ENCODE data around the gene PHF1. TPM values are rescaled to one million over a fixed set of nuclear protein-coding genes. Genes with fewer than 3 reads are reported as not detected.
"Not testable (repeated sequence)": the region's sequence is repeated elsewhere in the genome, so short reads cannot be mapped to it uniquely, and the experiment has no call there.

Gene PHF1
- total RNA-seq, 2 donors from 2014 or later, result 27.5 to 156 TPM

DNA sequence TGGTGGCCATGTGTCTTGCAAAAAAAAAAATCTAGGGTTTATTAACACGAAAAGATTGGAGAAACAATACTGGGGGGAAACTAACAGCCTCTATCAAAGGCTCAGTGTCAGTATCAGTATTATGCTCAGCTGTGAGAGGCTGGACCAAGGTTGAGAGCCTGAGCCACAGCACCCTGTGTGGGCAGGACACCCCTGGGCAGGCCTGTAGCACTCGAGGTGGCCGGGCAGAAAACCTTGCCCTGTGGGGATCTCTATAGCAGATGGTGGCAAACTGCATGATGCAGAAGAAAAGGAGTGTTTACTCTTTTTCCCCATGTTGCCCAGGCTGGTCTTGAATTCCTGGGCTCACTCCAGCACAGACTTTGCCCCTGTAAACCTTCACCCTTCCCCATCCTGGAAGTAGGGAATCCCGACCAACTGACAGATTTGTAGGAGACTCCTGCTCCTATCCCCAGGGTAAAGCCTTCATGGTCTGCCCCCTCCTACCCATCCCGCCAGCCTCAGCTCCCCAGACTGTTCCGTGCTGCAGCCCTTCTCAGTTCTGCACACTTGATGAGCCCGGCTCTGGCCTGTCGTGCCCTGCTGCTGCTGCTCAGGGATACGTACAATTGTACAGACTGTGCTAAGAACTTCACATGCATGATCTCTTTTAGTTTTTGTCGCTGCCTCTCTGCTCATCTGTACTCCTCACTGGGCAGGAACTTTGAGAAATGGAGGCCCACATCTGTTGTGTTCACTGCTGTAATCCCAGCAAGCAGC lies 27.2 kb upstream of the PHF1 start:
- ATAC-seq, result no peak
- no peak overlapping the region for H3K27ac Mint-ChIP-seq
- H3K9me3 Mint-ChIP-seq, result no peaks in the 10 kb centered on the region
- DNase-seq (ENCODE audit: low spot score in 2 of 2), result no peak
- H3K36me3 Mint-ChIP-seq, result no peaks in the 10 kb centered on the region

GRCh38 chr6:33384581-33385020 lies 26.2 kb upstream of the PHF1 start:
- H3K27ac Mint-ChIP-seq, result no peak overlapping the region
- H3K9me3 Mint-ChIP-seq, result no peaks in the 10 kb centered on the region
- no peaks in the 10 kb centered on the region for H3K36me3 Mint-ChIP-seq
- no peak for DNase-seq (ENCODE audit: low spot score in 2 of 2)
- no peak for ATAC-seq

DNA sequence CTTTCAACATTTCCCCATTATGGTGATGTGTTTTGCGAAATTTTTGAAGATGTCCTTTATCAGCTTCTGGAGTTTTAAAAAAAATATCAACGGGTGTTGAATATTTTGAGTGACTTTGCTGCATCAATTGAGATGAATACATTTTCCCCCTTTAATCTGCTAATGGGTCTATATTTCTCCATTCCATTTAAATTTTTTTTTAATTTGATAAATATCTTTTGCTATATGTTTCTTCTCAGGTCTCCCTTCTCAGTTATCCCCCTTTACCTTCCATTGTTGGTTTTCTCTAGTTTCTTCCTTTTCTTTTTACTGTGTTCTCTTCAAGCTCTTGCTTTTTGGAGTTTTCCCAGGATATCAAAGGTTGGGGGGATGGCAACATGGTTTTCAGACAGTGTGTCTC lies 20.6 kb upstream of the PHF1 start:
- Mint-ChIP-seq H3K27ac (peak overlapping the region; percentile 95 to 99), H3K9me3 (no peaks in the 10 kb centered on the region), H3K36me3 (peaks cover 19 to 20% of the 10 kb centered on the region in 2 donors)
- DNase-seq (ENCODE audit: low spot score in 2 of 2), result no peak
- ATAC-seq, result no peak

- no peak for ATAC-seq
- DNase-seq (ENCODE audit: low spot score in 2 of 2), result no peak
- no peaks in the 10 kb centered on the region for H3K9me3 Mint-ChIP-seq
- peak overlapping the region; percentile 95 to 99 for H3K27ac Mint-ChIP-seq
- H3K36me3 Mint-ChIP-seq, result peaks cover 19 to 22% of the 10 kb centered on the region in 2 donors
Measured at GRCh38 chr6:33390767-33391277, 20.0 kb upstream of the PHF1 start.

- H3K9me3 Mint-ChIP-seq, result no peaks in the 10 kb centered on the region
- DNase-seq (ENCODE audit: low spot score in 2 of 2) (peak; percentile 99 to 100), ATAC-seq (peak; percentile 87 to 92)
- H3K36me3 Mint-ChIP-seq, result peaks cover 19 to 27% of the 10 kb centered on the region in 2 donors
- H3K27ac Mint-ChIP-seq, result peak within 1 kb of the TSS; percentile 95 to 99
Measured at GRCh38 chr6:33391278-33391921, 19.4 kb upstream of the PHF1 start, which contains the start of gene KIFC1. KIFC1 (plus strand) TSS chr6:33391823; CDS start chr6:33391986, 163 bp downstream.

DNA sequence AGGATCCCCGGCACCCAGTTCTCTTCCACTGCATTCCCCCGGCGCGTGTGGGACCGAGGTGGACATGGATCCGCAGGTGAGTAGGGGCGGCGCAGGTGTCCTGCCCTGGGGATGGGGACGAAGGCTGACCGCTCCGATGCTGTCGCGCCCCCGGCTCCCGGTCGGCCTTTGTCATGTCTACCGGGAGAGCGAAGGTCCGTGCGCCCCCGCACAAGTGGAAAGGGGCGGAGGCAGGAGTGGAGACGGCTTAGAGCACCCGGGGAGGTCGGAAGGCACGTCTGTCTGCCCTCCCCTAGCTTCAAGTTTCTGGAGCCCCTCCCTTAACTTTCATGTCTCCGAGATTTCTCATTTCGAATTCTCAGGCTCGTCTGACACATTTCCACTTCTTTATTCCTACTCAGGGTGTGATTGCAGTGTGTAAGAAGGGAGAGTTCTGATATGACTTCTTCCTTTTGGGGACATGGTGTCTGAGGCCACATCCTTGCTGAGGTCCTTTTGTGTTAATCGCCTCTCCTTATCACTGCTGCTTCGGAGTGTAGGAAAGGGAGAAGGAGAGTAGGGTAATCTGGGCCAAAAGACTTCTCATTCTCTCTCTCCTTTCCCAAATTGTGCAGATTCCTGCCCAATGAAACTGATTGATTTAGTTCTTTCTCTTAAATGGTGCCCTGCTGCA lies 18.8 kb upstream of the PHF1 start:
- H3K36me3 Mint-ChIP-seq, result peaks cover 19 to 27% of the 10 kb centered on the region in 2 donors
- ATAC-seq (peak; percentile 62 to 75), DNase-seq (ENCODE audit: low spot score in 2 of 2) (peak in 1 of 2 donors; percentile 74)
- H3K27ac Mint-ChIP-seq, result peak overlapping the region; percentile 95 to 99
- no peaks in the 10 kb centered on the region for H3K9me3 Mint-ChIP-seq

DNA sequence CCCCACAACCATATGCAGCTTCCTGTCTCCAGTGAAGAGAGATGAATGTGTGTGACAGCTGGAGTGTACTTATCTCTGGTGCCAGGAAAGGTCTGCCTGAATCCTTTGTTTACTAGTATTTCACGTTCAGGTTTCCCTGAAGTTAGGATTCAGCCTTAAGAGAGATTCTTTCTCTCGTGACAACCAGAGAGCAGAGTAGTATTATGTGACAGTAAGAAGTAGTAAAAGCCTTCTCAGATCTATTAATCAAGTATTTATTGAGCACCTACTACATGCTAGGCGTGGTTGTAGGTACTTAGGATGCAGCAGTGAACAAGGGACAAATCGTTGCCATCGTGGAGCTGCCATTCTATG lies 18.2 kb upstream of the PHF1 start:
- DNase-seq (ENCODE audit: low spot score in 2 of 2) (no peak), ATAC-seq (no peak)
- Mint-ChIP-seq H3K9me3 (no peaks in the 10 kb centered on the region), H3K36me3 (peaks cover 22 to 30% of the 10 kb centered on the region in 2 donors), H3K27ac (peak overlapping the region; percentile 95 to 99)

DNA sequence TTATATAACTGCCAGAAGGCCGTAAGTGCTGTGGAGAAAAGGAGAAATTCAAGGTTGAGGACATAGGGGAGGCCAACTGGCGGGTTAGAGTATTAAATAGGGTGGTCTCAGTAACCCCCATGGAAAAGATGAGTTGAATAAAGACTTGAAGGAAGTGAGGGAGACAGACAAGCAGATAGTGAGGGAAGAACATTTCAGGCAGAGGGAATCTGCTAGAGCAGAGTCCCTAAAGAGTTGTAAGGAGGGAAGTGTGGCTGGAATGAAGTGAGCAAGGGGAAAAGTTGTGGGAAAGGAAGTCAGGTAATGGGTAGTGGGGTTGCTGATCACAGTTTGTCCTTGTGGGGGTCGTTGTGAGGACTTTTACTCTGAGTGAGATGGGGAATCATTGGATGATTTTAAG lies 17.8 kb upstream of the PHF1 start:
- ATAC-seq, result no peak

GRCh38 chr6:33397541-33397940 lies 13.3 kb upstream of the PHF1 start:
- no peak for ATAC-seq
- H3K9me3 Mint-ChIP-seq, result no peaks in the 10 kb centered on the region
- peaks cover 27 to 40% of the 10 kb centered on the region in 2 donors for H3K36me3 Mint-ChIP-seq
- no peak overlapping the region for H3K27ac Mint-ChIP-seq
- DNase-seq (ENCODE audit: low spot score in 2 of 2), result no peak

More for the DNA sequence above, 17.8 kb upstream of the PHF1 start:
- Mint-ChIP-seq H3K27ac (peak overlapping the region; percentile 95 to 99), H3K9me3 (no peaks in the 10 kb centered on the region), H3K36me3 (peaks cover 26 to 35% of the 10 kb centered on the region in 2 donors)
- DNase-seq (ENCODE audit: low spot score in 2 of 2), result no peak

DNA sequence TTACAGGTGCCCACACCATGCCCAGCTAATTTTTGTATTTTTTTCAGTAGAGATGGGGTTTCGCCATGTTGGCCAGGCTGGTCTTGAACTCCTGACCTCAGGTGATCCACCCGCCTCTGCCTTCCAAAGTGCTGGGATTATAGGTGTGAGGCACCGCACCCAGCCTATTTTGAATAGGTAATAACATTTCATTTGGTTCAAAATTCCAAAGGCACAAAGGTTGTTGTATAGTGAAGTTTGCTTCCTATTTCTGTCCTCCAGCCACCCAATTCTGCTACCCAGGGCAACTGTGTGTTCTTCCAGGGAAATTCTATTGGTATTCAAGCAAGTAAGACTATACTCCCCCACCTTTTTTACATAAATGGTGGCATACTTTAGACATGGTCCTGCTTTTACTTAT lies 12.2 kb upstream of the PHF1 start:
- H3K36me3 Mint-ChIP-seq, result peaks cover 26 to 34% of the 10 kb centered on the region in 2 donors
- H3K9me3 Mint-ChIP-seq, result not testable (repeated sequence)

GRCh38 chr6:33399881-33400280 lies 10.9 kb upstream of the PHF1 start:
- not testable (repeated sequence) for H3K27ac Mint-ChIP-seq
- peaks cover 31 to 40% of the 10 kb centered on the region in 2 donors for H3K36me3 Mint-ChIP-seq

More for the DNA sequence above, 12.2 kb upstream of the PHF1 start:
- DNase-seq (ENCODE audit: low spot score in 2 of 2); ATAC-seq: not testable (repeated sequence)
- peak overlapping the region in 1 of 2 donors; percentile 29 for H3K27ac Mint-ChIP-seq

DNA sequence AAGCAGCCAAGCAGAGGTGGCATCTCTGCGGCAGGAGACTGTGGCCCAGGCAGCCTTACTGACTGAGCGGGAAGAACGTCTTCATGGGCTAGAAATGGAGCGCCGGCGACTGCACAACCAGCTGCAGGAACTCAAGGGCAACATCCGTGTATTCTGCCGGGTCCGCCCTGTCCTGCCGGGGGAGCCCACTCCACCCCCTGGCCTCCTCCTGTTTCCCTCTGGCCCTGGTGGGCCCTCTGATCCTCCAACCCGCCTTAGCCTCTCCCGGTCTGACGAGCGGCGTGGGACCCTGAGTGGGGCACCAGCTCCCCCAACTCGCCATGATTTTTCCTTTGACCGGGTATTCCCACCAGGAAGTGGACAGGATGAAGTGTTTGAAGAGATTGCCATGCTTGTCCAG lies 5.9 kb upstream of the PHF1 start:
- peaks cover 42 to 58% of the 10 kb centered on the region in 2 donors for H3K36me3 Mint-ChIP-seq
- DNase-seq (ENCODE audit: low spot score in 2 of 2), result no peak
- H3K27ac Mint-ChIP-seq, result no peak overlapping the region
- H3K9me3 Mint-ChIP-seq, result no peaks in the 10 kb centered on the region
- no peak for ATAC-seq

More at GRCh38 chr6:33399881-33400280, 10.9 kb upstream of the PHF1 start:
- H3K9me3 Mint-ChIP-seq; DNase-seq (ENCODE audit: low spot score in 2 of 2); ATAC-seq: not testable (repeated sequence)

DNA sequence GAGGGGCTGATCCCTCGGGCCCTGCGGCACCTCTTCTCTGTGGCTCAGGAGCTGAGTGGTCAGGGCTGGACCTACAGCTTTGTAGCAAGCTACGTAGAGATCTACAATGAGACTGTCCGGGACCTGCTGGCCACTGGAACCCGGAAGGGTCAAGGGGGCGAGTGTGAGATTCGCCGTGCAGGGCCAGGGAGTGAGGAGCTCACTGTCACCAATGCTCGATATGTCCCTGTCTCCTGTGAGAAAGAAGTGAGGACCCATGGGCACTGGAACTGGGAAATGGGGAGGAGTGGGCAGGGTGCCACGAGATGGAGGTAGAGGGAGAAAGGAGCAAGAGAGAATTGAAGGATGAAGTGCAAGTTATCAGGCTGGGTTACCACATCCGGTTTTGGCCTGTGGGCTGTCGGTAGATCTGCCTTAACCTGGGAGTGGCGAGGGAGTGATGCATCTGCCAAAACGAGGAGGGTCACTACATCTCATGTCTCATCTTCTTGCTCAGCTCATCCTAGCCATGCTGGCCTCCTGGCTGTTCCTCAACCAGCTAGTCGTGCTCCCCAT lies 5.4 kb upstream of the PHF1 start:
- Mint-ChIP-seq H3K27ac (peak overlapping the region; percentile 26 to 69), H3K9me3 (no peaks in the 10 kb centered on the region), H3K36me3 (peaks cover 39 to 55% of the 10 kb centered on the region in 2 donors)
- DNase-seq (ENCODE audit: low spot score in 2 of 2) (no peak), ATAC-seq (no peak)

DNA sequence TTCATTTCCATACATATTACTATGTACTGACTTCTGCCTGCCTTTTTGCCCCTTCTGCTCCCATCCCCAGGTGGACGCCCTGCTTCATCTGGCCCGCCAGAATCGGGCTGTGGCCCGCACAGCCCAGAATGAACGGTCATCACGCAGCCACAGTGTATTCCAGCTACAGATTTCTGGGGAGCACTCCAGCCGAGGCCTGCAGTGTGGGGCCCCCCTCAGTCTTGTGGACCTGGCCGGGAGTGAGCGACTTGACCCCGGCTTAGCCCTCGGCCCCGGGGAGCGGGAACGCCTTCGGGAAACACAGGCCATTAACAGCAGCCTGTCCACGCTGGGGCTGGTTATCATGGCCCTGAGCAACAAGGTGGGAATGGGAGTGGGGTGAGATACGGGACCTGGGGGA lies 4.7 kb upstream of the PHF1 start:
- Mint-ChIP-seq H3K36me3 (peaks cover 39 to 55% of the 10 kb centered on the region in 2 donors), H3K9me3 (no peaks in the 10 kb centered on the region), H3K27ac (peak overlapping the region; percentile 17 to 69)
- DNase-seq (ENCODE audit: low spot score in 2 of 2) (no peak), ATAC-seq (no peak)

GRCh38 chr6:33407132-33407718 lies 3.6 kb upstream of the PHF1 start:
- no peak overlapping the region for H3K27ac Mint-ChIP-seq
- ATAC-seq (no peak), DNase-seq (ENCODE audit: low spot score in 2 of 2) (no peak)
- no peaks in the 10 kb centered on the region for H3K9me3 Mint-ChIP-seq
- peaks cover 45 to 55% of the 10 kb centered on the region in 2 donors for H3K36me3 Mint-ChIP-seq

DNA sequence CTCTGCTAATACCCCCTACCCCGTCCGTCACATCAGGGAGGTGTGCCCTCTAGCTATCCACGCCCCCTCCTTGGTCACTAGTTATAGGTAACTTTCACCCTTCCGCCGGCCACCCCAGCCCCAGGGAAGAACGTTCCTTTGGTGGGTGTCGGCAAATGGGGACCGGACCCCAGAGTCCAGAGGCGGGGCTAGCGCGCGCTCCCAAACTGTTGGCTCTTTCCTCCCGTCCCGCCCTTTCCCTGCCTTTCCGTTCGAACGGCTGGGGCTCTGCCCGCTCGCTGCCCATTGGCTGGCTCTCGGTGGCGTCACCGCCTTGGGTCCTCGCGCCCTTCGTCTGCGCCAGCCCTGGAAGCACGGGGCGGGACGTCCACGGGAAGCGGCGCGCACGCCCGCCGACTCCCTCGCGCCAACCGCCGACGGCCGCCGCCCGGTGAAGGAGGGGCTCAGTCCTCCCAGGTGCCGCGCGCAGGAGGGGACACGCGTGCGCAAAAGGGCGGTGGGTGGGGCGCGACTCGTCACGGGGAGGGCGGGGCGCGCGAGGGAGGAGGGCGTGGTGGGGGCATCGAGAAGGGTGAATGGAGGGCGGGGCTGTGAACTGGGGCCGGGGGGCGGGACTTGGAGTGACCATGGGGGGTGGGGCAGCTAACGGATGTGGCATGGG lies 634 bp upstream of the PHF1 start:
- peak; percentile 86 to 93 for ATAC-seq
- DNase-seq (ENCODE audit: low spot score in 2 of 2), result peak; percentile 97 to 99
- Mint-ChIP-seq H3K27ac (peak overlapping the region; percentile 98 to 99), H3K36me3 (peaks cover 32 to 36% of the 10 kb centered on the region in 2 donors), H3K9me3 (no peaks in the 10 kb centered on the region)

Data from activated naive CD4-positive, alpha-beta T cell treated with anti-CD3 and anti-CD28 coated beads, Interleukin-2, amount 50 U/mL, for 72 hours (primary cell).